ENCODE data around the gene BCAS4.

BCAS4 gene

DNA sequence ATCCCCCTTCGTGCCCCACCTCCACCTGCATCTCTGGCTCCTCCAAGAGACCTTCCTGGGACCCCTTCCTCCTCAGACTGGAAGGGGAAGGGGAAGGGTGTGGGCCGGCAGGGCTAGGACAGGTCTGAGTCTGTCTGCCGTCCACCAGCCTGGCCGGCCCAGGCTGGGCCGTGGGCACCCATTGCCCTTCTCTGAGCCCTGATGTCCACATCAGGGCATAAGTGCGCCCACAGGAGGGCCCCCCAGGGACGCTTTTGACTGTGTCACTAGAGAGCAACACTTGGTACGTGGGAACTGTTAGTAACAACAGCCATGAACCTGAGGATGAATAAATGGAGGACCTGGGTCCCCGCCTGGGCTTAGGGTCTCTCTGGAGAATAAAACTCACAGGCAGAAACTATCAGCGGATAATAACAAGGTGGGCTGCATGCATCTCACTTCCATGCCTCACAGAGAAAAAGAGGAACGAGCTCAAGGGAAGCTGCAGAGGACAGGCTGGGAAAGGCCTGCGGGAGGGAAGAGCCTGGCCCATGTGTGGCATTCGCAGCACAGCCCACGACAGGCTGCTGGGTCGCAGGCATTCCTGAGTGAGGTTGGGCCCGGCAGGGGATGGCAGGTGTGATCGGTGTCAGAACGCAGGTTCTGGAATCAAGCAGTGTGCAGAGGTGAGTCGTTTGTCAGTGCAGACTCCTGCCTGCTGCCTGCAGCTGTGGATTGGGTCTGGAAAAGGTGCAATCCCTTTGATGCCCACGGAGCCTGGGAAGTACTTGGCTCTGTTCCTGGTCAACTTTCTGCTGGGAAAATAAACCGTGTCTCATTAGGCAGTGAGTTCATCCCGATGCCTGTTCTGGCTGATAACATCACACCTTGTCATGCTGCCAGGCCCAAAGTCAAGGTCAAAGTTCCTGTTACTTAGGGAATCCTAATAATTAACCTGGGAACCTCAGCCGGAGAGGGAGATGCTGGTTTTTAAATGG, 60.9 kb downstream of the BCAS4 start:
- TF ChIP-seq, protein P1, sequence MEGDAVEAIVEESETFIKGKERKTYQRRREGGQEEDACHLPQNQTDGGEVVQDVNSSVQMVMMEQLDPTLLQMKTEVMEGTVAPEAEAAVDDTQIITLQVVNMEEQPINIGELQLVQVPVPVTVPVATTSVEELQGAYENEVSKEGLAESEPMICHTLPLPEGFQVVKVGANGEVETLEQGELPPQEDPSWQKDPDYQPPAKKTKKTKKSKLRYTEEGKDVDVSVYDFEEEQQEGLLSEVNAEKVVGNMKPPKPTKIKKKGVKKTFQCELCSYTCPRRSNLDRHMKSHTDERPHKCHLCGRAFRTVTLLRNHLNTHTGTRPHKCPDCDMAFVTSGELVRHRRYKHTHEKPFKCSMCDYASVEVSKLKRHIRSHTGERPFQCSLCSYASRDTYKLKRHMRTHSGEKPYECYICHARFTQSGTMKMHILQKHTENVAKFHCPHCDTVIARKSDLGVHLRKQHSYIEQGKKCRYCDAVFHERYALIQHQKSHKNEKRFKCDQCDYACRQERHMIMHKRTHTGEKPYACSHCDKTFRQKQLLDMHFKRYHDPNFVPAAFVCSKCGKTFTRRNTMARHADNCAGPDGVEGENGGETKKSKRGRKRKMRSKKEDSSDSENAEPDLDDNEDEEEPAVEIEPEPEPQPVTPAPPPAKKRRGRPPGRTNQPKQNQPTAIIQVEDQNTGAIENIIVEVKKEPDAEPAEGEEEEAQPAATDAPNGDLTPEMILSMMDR (IDR thresholded peaks at IDR 0.05; ENCODE audit: control insufficient read depth, insufficient read depth, low read depth, low read length, missing control alignments), result no peak
- no peak for DNase-seq (ENCODE audit: low read depth)
- no peak overlapping the region for H3K4me3 ChIP-seq (ENCODE audit: control insufficient read depth, low read depth, low read length)

DNA sequence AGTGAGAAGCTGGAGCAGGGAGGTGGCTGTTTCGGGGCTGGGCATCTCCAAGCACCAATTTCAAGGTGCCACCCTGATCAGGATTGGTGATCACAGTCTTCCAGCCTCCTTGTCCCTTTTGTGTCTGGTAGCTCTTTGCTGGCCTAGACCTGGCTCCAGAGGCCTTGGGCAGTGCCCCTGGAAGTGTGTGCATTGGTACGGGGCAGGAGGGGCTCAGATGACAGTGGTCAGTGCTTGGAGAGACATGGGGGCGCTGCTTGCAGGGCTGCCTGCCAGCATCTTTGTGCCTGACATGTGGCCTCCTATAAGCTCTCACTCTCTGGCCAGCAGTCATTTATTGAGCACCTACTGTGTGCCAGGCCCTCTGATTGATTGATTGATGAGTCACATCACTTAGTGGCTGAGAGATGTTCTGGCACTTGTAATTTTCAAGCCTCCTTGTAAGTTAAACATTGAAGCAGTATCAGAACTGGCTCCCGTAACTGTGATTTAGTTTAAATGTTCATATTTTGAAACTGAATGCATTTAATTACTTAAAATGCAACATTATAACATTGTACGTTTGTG, 61.7 kb downstream of the BCAS4 start:
- no peak overlapping the region for H3K4me3 ChIP-seq (ENCODE audit: control insufficient read depth, low read depth, low read length)
- no peak for DNase-seq (ENCODE audit: low read depth)
- TF ChIP-seq, protein P1 (IDR thresholded peaks at IDR 0.05; ENCODE audit: control insufficient read depth, insufficient read depth, low read depth, low read length, missing control alignments), result no peak

DNA sequence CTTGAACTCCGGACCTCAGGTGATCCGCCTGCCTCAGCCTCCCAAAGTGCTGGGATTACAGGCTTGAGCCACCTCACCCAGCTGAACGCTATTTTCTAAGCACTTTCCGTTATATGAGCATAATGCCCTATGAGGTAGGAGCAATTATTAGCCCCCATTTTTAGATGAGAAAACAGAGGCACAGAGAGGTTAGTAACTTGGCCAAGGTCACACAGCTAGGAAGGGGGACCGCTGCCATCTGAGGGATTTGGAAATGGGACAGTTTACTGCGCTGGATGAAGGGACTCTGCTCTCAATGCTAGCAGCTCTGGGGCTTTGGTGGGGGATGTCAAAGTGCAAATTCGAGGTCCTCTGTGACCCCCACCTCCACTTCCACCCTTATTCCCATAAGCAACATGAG, 62.5 kb downstream of the BCAS4 start:
- DNase-seq (ENCODE audit: low read depth), result no peak
- no peak overlapping the region for H3K4me3 ChIP-seq (ENCODE audit: control insufficient read depth, low read depth, low read length)
- TF ChIP-seq, protein P1 (IDR thresholded peaks at IDR 0.05; ENCODE audit: control insufficient read depth, insufficient read depth, low read depth, low read length, missing control alignments), result no peak

DNA sequence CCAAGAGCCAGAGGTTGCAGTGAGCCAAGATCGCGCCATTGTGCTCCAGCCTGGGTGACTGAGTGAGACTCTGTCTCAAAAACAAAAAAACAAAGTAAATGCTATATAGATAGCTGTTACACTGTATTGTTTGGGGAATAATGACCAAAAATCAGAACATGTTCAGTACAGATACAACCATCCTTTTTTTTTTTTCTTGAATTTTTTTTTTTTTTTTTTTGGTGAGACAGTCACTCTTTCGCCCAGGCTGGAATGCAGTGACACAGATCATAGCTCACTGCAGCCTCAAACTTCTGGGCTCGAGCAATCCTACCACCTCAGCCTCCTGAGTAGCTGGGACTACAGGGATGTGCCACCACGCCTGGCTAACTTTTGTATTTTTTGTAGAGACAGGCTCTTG, 63.7 kb downstream of the BCAS4 start:
- TF ChIP-seq, protein P1 (IDR thresholded peaks at IDR 0.05; ENCODE audit: control insufficient read depth, insufficient read depth, low read depth, low read length, missing control alignments), result no peak
- DNase-seq (ENCODE audit: low read depth), result no peak
- no peak overlapping the region for H3K4me3 ChIP-seq (ENCODE audit: control insufficient read depth, low read depth, low read length)

DNA sequence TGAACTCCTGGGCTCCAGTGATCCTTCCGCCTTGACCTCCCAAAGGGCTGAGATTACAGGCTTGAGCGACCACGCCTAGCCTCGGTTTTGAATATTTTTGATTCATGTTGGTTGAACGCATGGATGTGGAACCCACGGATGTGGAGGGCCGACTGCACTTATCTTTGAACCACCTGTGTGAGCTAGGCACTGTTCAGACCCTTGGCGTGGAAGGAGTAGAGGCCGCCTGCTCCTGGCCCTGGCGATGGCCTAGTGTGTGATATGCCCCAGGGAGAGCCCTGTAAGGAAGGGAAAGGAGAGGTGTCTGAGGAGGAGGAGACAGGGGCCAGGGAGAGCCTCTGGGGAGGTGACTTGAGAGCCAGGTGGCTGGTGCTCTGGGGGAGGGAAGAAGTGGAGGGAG, 64.3 kb downstream of the BCAS4 start:
- TF ChIP-seq, protein P1 (IDR thresholded peaks at IDR 0.05; ENCODE audit: control insufficient read depth, insufficient read depth, low read depth, low read length, missing control alignments), result no peak
- no peak overlapping the region for H3K4me3 ChIP-seq (ENCODE audit: control insufficient read depth, low read depth, low read length)
- no peak for DNase-seq (ENCODE audit: low read depth)

DNA sequence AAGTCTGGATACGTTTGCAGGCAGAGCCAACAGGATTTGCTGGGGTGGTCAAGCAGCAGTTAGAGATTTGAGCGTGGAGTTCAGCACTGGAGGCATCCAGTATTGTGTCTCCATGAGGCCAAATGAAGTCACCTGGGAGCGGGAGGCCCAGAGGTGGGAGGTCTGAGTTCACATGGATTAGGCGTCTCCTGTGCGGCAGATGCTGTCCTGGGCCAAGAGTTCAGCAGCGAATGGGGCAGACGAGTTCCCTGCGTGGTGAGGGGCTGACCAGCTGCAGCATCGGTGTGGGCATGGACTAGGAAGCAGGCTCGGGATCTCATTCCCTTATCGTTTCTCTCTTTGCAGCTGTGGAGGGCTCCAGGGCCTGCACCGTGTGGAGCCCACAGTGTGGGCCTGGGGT, 66.2 kb downstream of the BCAS4 start:
- TF ChIP-seq, protein P1 (IDR thresholded peaks at IDR 0.05; ENCODE audit: control insufficient read depth, insufficient read depth, low read depth, low read length, missing control alignments), result no peak
- no peak for DNase-seq (ENCODE audit: low read depth)
- H3K4me3 ChIP-seq (ENCODE audit: control insufficient read depth, low read depth, low read length), result no peak overlapping the region

Measured in AG09309 (cell line).